Sigmoid colon (tissue), 4 donors: Measurements from ENCODE around the gene TACR1.

ENCODE experiments used
- EP300 ChIP-seq, 4 donors: sonication (generic); formaldehyde crosslinking; IDR thresholded peaks; one replicate each; pipeline ENCODE4 v1.6.1; 2017; ENCODE audit warnings: antibody characterized with exemption in 4 of 4
- POLR2A ChIP-seq, 2 donors: fragments of 450-650 bp; IDR thresholded peaks; one replicate each; pipeline ENCODE4 v1.6.1; 2016; ENCODE audit warnings: antibody characterized with exemption in 2 of 2, mild to moderate bottlenecking in 2 of 2, moderate library complexity in 2 of 2
- POLR2AphosphoS5 ChIP-seq, 4 donors: sonication (generic); formaldehyde crosslinking; IDR thresholded peaks; one replicate each; pipeline ENCODE4 v1.6.1; 2017; ENCODE audit warnings: antibody characterized with exemption in 4 of 4
- TF ChIP-seq, protein P1 (sequence below), 4 experiments: fragments of 450-650 bp in 3 of 4; fragments of 200-600 bp in 1 of 4; IDR thresholded peaks; one replicate each; pipeline ENCODE4 v1.5.1; 2016 to 2019; ENCODE audit warnings: antibody characterized with exemption in 4 of 4, mild to moderate bottlenecking in 3 of 4, moderate library complexity in 2 of 4

DNA sequence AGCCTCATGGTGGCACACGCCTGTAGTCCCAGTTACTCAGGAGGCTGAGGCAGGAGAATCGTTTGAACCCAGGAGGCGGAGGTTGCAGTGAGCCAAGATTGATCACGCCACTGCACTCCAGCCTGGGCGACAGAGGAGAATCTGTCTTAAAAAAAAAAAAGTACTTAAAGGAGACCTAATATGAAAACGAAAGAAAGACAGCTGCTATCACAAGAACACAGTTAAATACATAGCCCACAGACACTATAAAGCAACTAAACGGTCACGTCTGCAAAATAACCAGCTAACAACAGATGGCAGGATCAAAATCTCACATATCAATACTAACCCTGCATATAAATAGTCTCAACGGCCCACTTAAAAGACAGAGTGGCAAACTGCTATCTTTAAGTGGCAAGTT is 43.9 kb upstream of the TACR1 start:
- no peak for TF ChIP-seq EP300 (IDR thresholded peaks at IDR 0.05)
- TF ChIP-seq, protein P1, sequence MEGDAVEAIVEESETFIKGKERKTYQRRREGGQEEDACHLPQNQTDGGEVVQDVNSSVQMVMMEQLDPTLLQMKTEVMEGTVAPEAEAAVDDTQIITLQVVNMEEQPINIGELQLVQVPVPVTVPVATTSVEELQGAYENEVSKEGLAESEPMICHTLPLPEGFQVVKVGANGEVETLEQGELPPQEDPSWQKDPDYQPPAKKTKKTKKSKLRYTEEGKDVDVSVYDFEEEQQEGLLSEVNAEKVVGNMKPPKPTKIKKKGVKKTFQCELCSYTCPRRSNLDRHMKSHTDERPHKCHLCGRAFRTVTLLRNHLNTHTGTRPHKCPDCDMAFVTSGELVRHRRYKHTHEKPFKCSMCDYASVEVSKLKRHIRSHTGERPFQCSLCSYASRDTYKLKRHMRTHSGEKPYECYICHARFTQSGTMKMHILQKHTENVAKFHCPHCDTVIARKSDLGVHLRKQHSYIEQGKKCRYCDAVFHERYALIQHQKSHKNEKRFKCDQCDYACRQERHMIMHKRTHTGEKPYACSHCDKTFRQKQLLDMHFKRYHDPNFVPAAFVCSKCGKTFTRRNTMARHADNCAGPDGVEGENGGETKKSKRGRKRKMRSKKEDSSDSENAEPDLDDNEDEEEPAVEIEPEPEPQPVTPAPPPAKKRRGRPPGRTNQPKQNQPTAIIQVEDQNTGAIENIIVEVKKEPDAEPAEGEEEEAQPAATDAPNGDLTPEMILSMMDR (IDR thresholded peaks at IDR 0.05) = no peak
- TF ChIP-seq POLR2A (IDR thresholded peaks at IDR 0.05) = no peak
- TF ChIP-seq POLR2AphosphoS5 (IDR thresholded peaks at IDR 0.05) = no peak
